ENCODE data around the gene LRRC10B.

GRCh38 chr11:61545341-61545740 lies 36.8 kb downstream of the LRRC10B start:
- peak; percentile 68 for TF ChIP-seq CTCF (IDR thresholded peaks at IDR 0.05; ENCODE audit: low read depth, low read length)
- TF ChIP-seq EZH2phosphoT487 (IDR thresholded peaks at IDR 0.05; ENCODE audit: low read depth) = no peak

Measured in OCI-LY3 (cell line).